Heart right ventricle (tissue), 16 donors: ENCODE measurements around the gene ZNF506. TPM values are rescaled to one million over a fixed set of nuclear protein-coding genes. Genes with fewer than 3 reads are reported as not detected.

ENCODE experiments used
- ATAC-seq, 8 donors: fragments of 200-7000 bp; cut with Tn5 transposase; one replicate each; pipeline ENCODE4 v1.9.1; 2020; ENCODE audit warnings: mild to moderate bottlenecking in 8 of 8, moderate library complexity in 8 of 8, moderate number of reproducible peaks in 1 of 8
- DNase-seq, 2 donors: peaks; one replicate each; pipeline ENCODE4 v3.0.0-alpha.2; 2020
- H3K27ac ChIP-seq, 10 donors: fragments of 200-600 bp; sonication (generic) in 2 of 10; one replicate each; pipeline versions ENCODE4 v1.5.0 to v1.8.0; 2020 to 2022; ENCODE audit warnings: mild to moderate bottlenecking in 3 of 10
- H3K27me3 ChIP-seq, 7 donors: fragments of 200-600 bp; one replicate each; pipeline ENCODE4 v1.8.0; 2021 to 2022; ENCODE audit warnings: mild to moderate bottlenecking in 2 of 7
- H3K36me3 ChIP-seq, 9 donors: fragments of 200-600 bp; sonication (generic) in 1 of 9; one replicate each; pipeline versions ENCODE4 v1.5.0 to v1.8.0; 2020 to 2022; ENCODE audit warnings: mild to moderate bottlenecking in 2 of 9
- H3K4me1 ChIP-seq, 9 donors: fragments of 200-600 bp; sonication (generic) in 1 of 9; one replicate each; pipeline versions ENCODE4 v1.5.0 to v1.8.0; 2020 to 2022; ENCODE audit warnings: mild to moderate bottlenecking in 4 of 9
- H3K4me3 ChIP-seq, 10 donors: fragments of 200-600 bp; sonication (generic) in 2 of 10; one replicate each; pipeline versions ENCODE4 v1.5.0 to v1.8.0; 2020 to 2022; ENCODE audit warnings: mild to moderate bottlenecking in 7 of 10, moderate library complexity in 2 of 10
- H3K9me3 ChIP-seq, 11 donors: fragments of 200-600 bp in 10 of 11; sonication (generic) in 2 of 11; one replicate each; pipeline versions ENCODE4 v1.5.0 to v1.8.0; 2013 to 2022; ENCODE audit warnings: mild to moderate bottlenecking in 2 of 11, control low read depth in 1 of 11, moderate library complexity in 1 of 11
- CTCF ChIP-seq, 9 donors: fragments of 200-600 bp; sonication (generic) in 2 of 9; IDR thresholded peaks; one replicate each; pipeline versions ENCODE4 v1.5.0 to v1.8.0; 2021 to 2022; ENCODE audit warnings: antibody characterized with exemption in 9 of 9, mild to moderate bottlenecking in 5 of 9, moderate library complexity in 1 of 9
- WGBS, 2 donors: extraction: QIAGEN DNeasy Blood & Tissue Kit; methylation state at CpG; one replicate each; pipeline ENCODE4 v1.1.7; 2013; ENCODE audit warnings: inconsistent platforms in 1 of 2; 5-methylcytosine and 5-hydroxymethylcytosine counted together
- intact Hi-C, 10 donors: fragments of 100-400 bp; cut with DNase I; formaldehyde crosslinking; loops; one replicate each; pipeline versions ENCODE4 v1.11.1 to v1.14.2; 2022
- polyA plus RNA-seq, 2 donors: library from polyadenylated mRNA; stranded (reverse); fragments of 200-250 nt; gene quantifications; one replicate each; pipeline ENCODE4 v1.2.3, GENCODE V29; 2013
- total RNA-seq, 10 donors: library from RNA; stranded (reverse); fragmentation: NEBNext Ultra II Directional in 3 of 10; extraction: Animal tissue kit (Norgen Biotek cat#: 25700) in 3 of 10; gene quantifications; one replicate each; pipeline versions ENCODE4 v1.2.1 to v1.2.4, GENCODE V29; 2021 to 2023
- donor health status: Arrhythmogenic right ventricular cardiomyopathy.
- donor health status: ischemic (EF 13 %, LVEDD 7.1; RV severe dilation, severe dysfunction).
- donor health status: healthy with polysubstance abuse.
- donor health status: DM: no; HTN: yes; CAD: no.
- donor health status: DM: no; HTN: no; CAD: no.
- donor health status: ischemic (EF 25% LVEDD 6.9; RV normal size, moderate dysfunction).
- donor health status: ischemic (EF 25% LVEDD 5.7; RV mildly dilated, moderate dysfunction).
- donor health status: healthy.
- donor health status: DM: yes; HTN: yes; CAD: no.
- donor health status: Ischemic cardiomyopathy.
- donor health status: ischemic (EF 35%, LVEDD 5.7; RV mildly dilated, moderate dysfunction).
- donor health status: nonischemic (EF 11% LVEDD 7.7; RV severe dilation, severe dysfunction).
- donor health status: DM: yes; HTN: yes; CAD: no.
- donor health status: PGD.
- donor health status: ischemic (EF 29% LVEDD 5.4; RV normal size, mild dysfunction).
- donor health status: nonischemic (EF 23%, LVEDD 6.1; RV moderate dilation, normal function).

The ZNF506 gene
- total and polyA plus RNA-seq, 12 donors = 3.3 to 17.0 (median 12.6) TPM

GRCh38 chr19:19778666-19779065, 42.9 kb downstream of the ZNF506 start:
- no peak for ATAC-seq
- intact Hi-C loops = loop anchor here in 4 of 10 donors (5.0 kb wide), 4 partner anchors 34 to 124 kb away; partner anchors contain the start of genes ZNF101 (in 1 of the 4), ZNF506 (in 1 of the 4) and ZNF93 (in 1 of the 4)

GRCh38 chr19:19777692-19778091, 43.9 kb downstream of the ZNF506 start:
- no peak overlapping the region for H3K4me3 ChIP-seq
- H3K27me3 ChIP-seq = no peaks in the 10 kb centered on the region
- ATAC-seq = no peak
- H3K9me3 ChIP-seq = peaks cover 0 to 4% (median 0%) of the 10 kb centered on the region in 11 donors
- H3K36me3 ChIP-seq = peaks cover 0 to 6% (median 0%) of the 10 kb centered on the region in 9 donors
- intact Hi-C loops = loop anchor here in 4 of 10 donors (5.0 kb wide), 4 partner anchors 35 to 125 kb away; partner anchors contain the start of genes ZNF101 (in 1 of the 4), ZNF506 (in 1 of the 4) and ZNF93 (in 1 of the 4)
- no peak for DNase-seq
- no peak for TF ChIP-seq CTCF (IDR thresholded peaks at IDR 0.05)
- 85 to 88% methylated on average over 5 of the region's 5 CpGs for WGBS, 2 donors
- H3K27ac ChIP-seq = no peak overlapping the region
- H3K4me1 ChIP-seq = peaks cover 7 to 41% (median 20%) of the 10 kb centered on the region in 9 donors

More at GRCh38 chr19:19778666-19779065, 42.9 kb downstream of the ZNF506 start:
- Histone ChIP-seq H3K27me3 (no peaks in the 10 kb centered on the region), H3K36me3 (peaks cover 0 to 6% (median 0%) of the 10 kb centered on the region in 9 donors), H3K9me3 (peaks cover 0 to 4% (median 0%) of the 10 kb centered on the region in 11 donors), H3K4me3 (no peak overlapping the region), H3K27ac (no peak overlapping the region), H3K4me1 (peaks cover 7 to 41% (median 20%) of the 10 kb centered on the region in 9 donors)
- WGBS, 2 donors = 72 to 76% methylated on average over 2 of the region's 2 CpGs
- no peak for DNase-seq
- no peak for TF ChIP-seq CTCF (IDR thresholded peaks at IDR 0.05)

GRCh38 chr19:19776206-19777008, 45.1 kb downstream of the ZNF506 start:
- 0% methylated on average over 36 of the region's 36 CpGs for WGBS, 2 donors
- peak in 4 of 9 donors; percentile 12 to 35 (median 18) for TF ChIP-seq CTCF (IDR thresholded peaks at IDR 0.05)
- no peaks in the 10 kb centered on the region for H3K27me3 ChIP-seq
- peak overlapping the region; percentile 43 to 87 (median 76) for H3K4me3 ChIP-seq
- DNase-seq (peak; percentile 96 to 98), ATAC-seq (peak; percentile 100)
- H3K36me3 ChIP-seq = peaks cover 0 to 6% (median 0%) of the 10 kb centered on the region in 9 donors
- peaks cover 7 to 29% (median 20%) of the 10 kb centered on the region in 9 donors for H3K4me1 ChIP-seq
- H3K27ac ChIP-seq = peak overlapping the region in 9 of 10 donors; percentile 35 to 87 (median 75)
- H3K9me3 ChIP-seq = peaks cover 0 to 4% (median 0%) of the 10 kb centered on the region in 11 donors
- intact Hi-C loops = loop anchor here in 4 of 10 donors (5.0 kb wide), 4 partner anchors 36 to 126 kb away; partner anchors contain the start of genes ZNF101 (in 1 of the 4), ZNF506 (in 1 of the 4) and ZNF93 (in 1 of the 4)

- no peak for TF ChIP-seq CTCF (IDR thresholded peaks at IDR 0.05)
- H3K36me3 ChIP-seq = peaks cover 0 to 6% (median 0%) of the 10 kb centered on the region in 9 donors
- peaks cover 7 to 29% (median 20%) of the 10 kb centered on the region in 9 donors for H3K4me1 ChIP-seq
- DNase-seq = no peak
- 1 to 2% methylated on average over 11 of the region's 11 CpGs for WGBS, 2 donors
- intact Hi-C loops = loop anchor here in 4 of 10 donors (5.0 kb wide), 4 partner anchors 36 to 126 kb away; partner anchors contain the start of genes ZNF101 (in 1 of the 4), ZNF506 (in 1 of the 4) and ZNF93 (in 1 of the 4)
- peaks cover 0 to 4% (median 0%) of the 10 kb centered on the region in 11 donors for H3K9me3 ChIP-seq
- peak overlapping the region; percentile 40 to 87 (median 76) for H3K4me3 ChIP-seq
- peak overlapping the region in 9 of 10 donors; percentile 32 to 87 (median 75) for H3K27ac ChIP-seq
- H3K27me3 ChIP-seq = no peaks in the 10 kb centered on the region
- ATAC-seq = peak in 2 of 8 donors; percentile 0 to 5
These were observed 45.7 kb downstream of the ZNF506 start for GRCh38 chr19:19775891-19776205.
